Kasumi-1 (cell line): ENCODE measurements around the gene PTPN18.
A peak's percentile ranks its signal among the peaks of the same experiment; 100 is the strongest.
"Not testable (repeated sequence)": the region's sequence is repeated elsewhere in the genome, so short reads cannot be mapped to it uniquely, and the experiment has no call there.

Experiments
- DNase-seq, 2 experiments: peaks; one replicate each; lab custom pipeline; 2025; lab: John Stamatoyannopoulos, UW

PTPN18 gene

GRCh38 chr2:130355578-130356431 is at the start of gene PTPN18:
PTPN18 (plus strand) TSS chr2:130356056; CDS start chr2:130356108, 52 bp downstream.
- DNase-seq, result peak; percentile 41 to 55

DNA sequence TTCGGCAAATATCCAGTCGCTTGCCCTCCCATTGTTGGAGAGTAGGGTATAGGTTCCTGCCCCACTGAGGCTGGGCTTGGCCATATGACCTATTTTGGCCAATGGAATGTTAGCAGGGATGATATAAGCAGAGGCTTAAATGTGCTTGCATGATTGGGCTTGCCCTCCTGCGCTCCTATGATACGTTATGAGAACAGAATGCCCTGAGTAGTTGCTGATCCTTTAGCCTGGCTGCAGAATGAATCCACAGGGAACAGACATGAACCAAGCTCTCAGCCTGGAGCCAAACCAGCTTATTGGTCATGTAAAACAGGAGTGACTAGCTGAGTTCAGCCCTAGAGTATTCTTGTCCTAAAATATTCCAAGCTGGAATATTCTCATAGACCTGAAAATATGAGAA is 48.0 kb upstream of the PTPN18 start:
- no peak for DNase-seq

GRCh38 chr2:130310881-130311280 is 45.0 kb upstream of the PTPN18 start:
- no peak for DNase-seq

GRCh38 chr2:130313812-130314334 is 42.0 kb upstream of the PTPN18 start:
- no peak for DNase-seq

DNA sequence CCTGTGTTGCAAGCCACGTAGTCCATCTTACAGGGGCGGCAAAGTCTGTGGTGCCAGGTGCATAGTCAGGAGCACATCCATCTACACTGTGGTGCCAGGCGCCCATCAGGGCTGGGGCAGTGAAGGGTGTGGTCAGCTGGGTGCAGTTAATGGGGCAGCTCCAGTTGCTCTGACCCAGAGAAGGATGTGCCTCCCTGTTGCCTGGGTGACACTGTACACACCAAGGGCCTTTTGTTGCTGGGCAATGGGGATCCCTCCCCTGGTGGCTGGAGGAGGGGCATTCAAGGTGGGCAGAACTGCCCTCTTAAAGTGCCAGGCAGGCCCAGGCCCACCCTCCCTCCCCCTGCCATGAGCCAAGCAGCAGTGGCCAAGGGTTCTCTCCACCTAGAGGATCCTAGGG is 41.5 kb upstream of the PTPN18 start:
- DNase-seq, result no peak

GRCh38 chr2:130316596-130316995 is 39.3 kb upstream of the PTPN18 start:
- DNase-seq, result no peak

GRCh38 chr2:130318906-130319305 is 37.0 kb upstream of the PTPN18 start:
- no peak for DNase-seq

DNA sequence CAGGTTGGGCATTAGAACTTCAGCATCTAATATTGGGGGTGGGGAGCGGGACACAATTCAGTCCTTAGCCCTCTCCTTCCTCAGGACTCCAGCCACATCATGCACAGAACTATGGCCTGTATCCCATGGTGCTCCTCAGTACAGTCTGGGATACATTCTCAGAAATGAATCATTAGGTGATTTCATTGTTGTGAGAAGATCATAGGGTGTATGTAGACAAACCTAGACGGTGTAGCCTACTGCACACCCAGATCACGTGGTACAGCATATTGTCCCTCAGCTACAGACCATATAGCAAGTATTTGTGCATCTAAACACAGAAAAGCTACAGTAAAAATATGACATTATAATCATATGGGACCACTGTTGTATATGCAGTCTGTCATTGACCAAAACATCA is 36.3 kb upstream of the PTPN18 start:
- DNase-seq, result no peak

DNA sequence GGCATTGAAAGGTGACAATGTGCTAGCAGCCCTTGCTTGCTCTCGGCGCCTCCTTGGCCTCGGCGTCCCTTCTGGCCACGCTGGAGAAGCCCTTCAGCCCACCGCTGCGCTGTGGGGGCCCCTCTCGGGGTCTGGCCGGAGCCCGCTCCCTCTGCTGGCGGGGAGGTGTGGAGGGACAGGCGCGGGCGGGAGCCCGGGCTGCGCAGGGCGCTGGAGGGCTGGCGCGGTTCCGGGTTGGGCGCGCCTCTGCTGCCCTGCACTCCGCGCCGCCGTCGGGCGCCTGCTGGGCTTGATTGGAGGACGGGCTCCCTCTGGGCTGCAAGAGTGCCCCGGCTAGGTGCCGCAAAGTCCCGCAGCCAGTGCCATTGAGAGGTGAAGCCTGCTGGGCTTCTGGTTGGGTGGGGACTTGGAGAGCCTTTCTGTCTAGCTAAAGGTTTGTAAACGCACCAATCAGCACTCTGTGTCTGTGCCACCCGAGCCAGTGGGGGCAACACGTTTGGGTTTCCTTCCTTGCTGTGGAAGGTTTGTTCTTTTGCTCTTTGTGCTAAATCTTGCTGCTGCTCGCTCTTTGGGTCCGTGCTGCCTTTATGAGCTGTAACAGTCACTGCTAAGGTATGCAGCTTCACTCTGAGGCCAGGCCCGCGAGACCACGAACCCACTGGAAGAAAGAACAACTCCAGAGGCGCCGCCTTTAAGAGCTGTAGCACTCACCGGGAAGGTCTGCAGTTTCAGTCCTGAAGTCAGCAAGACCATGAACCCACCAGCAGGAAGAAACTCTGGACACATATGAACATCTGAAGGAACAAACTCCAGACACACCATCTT is 27.9 kb upstream of the PTPN18 start:
- no peak for DNase-seq

GRCh38 chr2:130328710-130329109 is 27.1 kb upstream of the PTPN18 start:
- DNase-seq, result no peak

GRCh38 chr2:130332271-130333073 is 23.4 kb upstream of the PTPN18 start:
- peak; percentile 54 to 55 for DNase-seq

- DNase-seq, result not testable (repeated sequence)
These were observed 22.6 kb upstream of the PTPN18 start for GRCh38 chr2:130333253-130333652.

- no peak for DNase-seq
These were observed 21.8 kb upstream of the PTPN18 start for GRCh38 chr2:130334026-130334425.

- no peak for DNase-seq
These were observed 20.6 kb upstream of the PTPN18 start for GRCh38 chr2:130335226-130335625.

GRCh38 chr2:130336150-130336876 is 19.5 kb upstream of the PTPN18 start:
- DNase-seq, result no peak

GRCh38 chr2:130336877-130337734 is 18.8 kb upstream of the PTPN18 start:
- no peak for DNase-seq

DNA sequence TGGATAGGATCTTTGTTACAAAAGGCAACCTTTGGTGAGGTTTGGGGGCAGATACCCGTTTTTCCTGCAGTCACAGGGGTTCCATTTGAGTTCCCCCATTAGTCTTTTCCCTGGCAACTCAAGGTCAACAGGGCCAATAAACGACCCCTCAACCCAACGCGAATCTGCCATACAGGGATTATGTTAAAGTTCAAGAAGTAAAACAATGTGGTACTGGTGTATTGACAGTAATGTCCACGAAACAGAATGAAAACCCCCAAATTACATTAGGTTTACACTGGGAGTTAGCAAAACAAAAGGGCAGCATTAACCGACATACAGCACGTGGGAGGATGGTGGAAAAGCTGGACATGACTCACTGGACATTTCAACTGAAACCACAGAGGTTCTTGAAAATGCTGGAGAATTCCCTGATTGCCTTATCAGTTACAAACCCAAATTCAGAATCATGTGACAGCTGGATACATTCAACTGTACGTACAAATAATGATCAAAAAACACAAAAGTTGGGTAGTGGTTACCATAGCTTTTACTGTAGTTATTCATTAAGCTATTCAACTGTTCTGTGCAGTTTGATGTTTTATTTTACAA is 18.0 kb upstream of the PTPN18 start:
- no peak for DNase-seq

DNA sequence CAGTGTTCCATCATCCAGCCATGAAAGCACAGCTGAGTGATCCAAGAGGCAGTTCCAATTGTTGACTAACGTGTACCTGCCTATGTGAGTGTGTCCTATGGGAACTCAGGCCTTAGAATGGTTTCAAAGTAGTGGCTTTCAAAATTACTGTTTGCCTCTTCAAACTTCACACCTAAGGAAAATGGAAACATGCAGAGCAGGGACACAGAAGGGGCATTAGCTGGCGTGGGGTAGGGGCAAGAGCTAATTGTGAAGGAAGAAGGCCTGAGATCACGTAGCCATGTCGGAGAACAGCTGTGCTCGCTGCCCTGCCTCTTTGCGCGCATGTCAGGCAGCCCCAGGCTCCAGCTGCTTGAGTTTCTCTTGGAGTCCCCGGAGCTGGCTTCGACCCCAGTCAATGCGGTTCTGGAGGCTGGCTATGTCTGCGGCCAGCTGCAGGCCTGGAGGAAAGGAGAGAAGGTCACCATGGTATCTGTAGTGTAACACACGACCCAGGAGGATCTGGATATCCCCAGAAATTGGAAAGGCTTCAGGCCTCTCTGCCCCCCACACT is 17.0 kb upstream of the PTPN18 start:
- no peak for DNase-seq

DNA sequence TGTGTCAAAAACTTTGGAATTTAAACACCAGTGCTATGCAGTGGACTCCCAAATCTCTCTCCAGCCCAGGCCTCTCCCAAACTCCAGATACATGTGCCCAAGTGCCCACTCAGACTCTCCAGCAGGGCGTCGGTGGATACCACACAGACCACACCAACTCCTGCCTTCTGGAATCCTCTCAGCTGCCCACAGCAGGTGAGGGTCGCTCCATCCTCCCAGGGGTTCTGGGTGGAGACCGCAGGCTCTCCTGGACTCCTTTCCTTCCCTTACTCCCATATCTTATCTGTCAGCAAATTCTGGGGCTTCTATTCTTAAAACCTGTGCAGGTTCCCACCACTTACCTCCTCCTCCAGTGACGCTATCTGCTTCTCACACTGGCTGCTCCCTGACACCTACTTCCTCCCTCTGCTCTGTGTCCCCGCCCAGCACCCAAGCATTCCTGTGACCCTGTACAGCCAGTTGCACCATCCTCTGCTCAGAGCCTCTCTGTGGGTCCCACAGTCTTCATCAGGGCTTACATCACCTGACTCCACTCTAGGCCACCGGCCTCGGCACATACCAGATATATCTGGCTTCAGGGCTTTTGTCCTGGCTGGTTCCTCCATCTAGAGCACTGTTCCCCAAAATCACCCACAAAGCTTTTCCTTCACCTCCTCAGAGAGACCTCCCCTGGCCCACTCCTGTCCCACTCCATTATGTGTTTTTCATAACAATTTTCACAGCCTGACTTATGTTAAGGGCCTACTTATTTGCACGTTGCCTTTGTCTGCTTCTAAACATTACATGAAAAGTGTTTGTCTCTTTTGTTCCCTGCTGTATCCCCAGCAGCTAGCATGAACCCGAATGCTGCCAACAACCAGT is 15.7 kb upstream of the PTPN18 start:
- DNase-seq, result no peak
